22Rv1 (cell line): ENCODE data around the gene SLC44A5.

Source experiments
- ZFX ChIP-seq: fragments of 450-650 bp; IDR thresholded peaks from 2 replicates; pipeline ENCODE4 v1.6.1; 2017; ENCODE audit warnings: antibody characterized with exemption, borderline replicate concordance
- TF ChIP-seq, protein P1 (sequence below): fragments of 450-650 bp; IDR thresholded peaks from 2 replicates; pipeline ENCODE4 v1.5.1; 2017; ENCODE audit warnings: mild to moderate bottlenecking

DNA sequence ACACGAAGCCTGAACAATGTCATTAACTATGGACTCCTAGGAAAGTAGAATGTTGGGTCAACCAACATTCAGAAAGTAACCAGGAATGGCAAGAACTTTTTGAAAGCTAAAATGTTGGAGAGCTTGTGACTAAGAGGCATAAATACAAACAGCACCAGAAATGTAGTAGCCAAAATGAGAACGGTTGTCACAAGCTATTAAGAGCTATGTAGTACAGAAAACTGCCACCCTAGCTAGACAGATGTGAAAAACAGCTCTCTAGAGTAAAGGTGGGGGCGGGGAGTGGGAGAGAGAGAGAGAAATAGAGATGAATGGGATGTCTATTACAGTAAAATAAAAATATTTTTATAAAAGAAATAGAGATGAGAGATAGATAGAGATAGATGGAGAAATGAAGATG is 35.1 kb downstream of the SLC44A5 start:
- TF ChIP-seq, protein P1, sequence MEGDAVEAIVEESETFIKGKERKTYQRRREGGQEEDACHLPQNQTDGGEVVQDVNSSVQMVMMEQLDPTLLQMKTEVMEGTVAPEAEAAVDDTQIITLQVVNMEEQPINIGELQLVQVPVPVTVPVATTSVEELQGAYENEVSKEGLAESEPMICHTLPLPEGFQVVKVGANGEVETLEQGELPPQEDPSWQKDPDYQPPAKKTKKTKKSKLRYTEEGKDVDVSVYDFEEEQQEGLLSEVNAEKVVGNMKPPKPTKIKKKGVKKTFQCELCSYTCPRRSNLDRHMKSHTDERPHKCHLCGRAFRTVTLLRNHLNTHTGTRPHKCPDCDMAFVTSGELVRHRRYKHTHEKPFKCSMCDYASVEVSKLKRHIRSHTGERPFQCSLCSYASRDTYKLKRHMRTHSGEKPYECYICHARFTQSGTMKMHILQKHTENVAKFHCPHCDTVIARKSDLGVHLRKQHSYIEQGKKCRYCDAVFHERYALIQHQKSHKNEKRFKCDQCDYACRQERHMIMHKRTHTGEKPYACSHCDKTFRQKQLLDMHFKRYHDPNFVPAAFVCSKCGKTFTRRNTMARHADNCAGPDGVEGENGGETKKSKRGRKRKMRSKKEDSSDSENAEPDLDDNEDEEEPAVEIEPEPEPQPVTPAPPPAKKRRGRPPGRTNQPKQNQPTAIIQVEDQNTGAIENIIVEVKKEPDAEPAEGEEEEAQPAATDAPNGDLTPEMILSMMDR, result no peak
- no peak for TF ChIP-seq ZFX
